Measurements from ENCODE around the gene UNC13A.

UNC13A gene

DNA sequence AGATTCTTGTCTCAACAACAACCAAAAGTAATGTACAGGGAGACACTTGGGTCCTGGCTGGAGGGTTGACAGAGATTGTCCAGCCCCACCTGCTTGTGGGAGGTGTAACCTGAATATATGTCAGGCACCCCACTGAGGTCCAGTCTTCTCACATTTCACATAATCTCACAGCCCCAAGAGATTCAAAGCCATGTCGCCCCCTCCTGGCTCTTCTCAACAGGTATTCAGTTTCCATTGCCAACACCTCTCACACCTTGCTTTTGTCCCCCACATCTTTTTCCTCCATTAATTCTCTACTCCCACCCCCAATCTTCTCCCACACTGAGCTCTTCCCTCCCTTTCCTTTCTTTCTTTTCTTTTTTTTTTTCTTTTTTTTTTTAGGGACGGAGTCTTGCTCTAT, 11.2 kb downstream of the UNC13A start:
- H3K4me3 ChIP-seq (ENCODE audit: low read depth in 1 of 2, low read length in 1 of 2) = no peak overlapping the region
- TF ChIP-seq, protein P1, sequence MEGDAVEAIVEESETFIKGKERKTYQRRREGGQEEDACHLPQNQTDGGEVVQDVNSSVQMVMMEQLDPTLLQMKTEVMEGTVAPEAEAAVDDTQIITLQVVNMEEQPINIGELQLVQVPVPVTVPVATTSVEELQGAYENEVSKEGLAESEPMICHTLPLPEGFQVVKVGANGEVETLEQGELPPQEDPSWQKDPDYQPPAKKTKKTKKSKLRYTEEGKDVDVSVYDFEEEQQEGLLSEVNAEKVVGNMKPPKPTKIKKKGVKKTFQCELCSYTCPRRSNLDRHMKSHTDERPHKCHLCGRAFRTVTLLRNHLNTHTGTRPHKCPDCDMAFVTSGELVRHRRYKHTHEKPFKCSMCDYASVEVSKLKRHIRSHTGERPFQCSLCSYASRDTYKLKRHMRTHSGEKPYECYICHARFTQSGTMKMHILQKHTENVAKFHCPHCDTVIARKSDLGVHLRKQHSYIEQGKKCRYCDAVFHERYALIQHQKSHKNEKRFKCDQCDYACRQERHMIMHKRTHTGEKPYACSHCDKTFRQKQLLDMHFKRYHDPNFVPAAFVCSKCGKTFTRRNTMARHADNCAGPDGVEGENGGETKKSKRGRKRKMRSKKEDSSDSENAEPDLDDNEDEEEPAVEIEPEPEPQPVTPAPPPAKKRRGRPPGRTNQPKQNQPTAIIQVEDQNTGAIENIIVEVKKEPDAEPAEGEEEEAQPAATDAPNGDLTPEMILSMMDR (IDR thresholded peaks at IDR 0.05) = no peak
- H3K27ac ChIP-seq = no peak overlapping the region
- H3K9me3 ChIP-seq = no peaks in the 10 kb centered on the region
- no peaks in the 10 kb centered on the region for H3K4me1 ChIP-seq (ENCODE audit: control insufficient read depth in 1 of 2, insufficient read depth in 1 of 2, low read depth in 1 of 2, low read length in 1 of 2)
- peaks cover 61% of the 10 kb centered on the region for H3K27me3 ChIP-seq
- no peaks in the 10 kb centered on the region for H3K36me3 ChIP-seq

DNA sequence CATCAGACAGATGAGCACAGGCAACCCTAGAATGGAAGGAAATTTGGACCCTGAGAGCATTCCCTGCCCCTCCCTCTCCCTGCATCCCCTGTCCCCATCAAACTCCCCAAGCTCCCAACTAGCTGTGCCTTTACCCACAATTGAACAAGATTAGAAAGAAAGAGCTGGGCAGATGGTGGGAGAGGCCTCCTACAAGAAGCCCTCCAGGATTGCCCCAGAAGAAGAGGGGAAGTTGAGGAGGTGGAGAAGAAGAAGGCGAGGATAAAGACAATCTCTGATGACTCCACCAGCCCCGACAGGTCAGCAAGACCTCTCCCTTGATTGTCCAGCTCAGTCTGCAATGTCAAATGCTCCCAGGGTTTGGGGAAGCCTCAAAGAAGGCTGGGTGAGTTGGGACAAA, 11.9 kb downstream of the UNC13A start:
- Histone ChIP-seq H3K36me3 (no peaks in the 10 kb centered on the region), H3K9me3 (no peaks in the 10 kb centered on the region), H3K27me3 (peaks cover 54% of the 10 kb centered on the region), H3K4me3 (ENCODE audit: low read depth in 1 of 2, low read length in 1 of 2) (no peak overlapping the region), H3K4me1 (ENCODE audit: control insufficient read depth in 1 of 2, insufficient read depth in 1 of 2, low read depth in 1 of 2, low read length in 1 of 2) (no peaks in the 10 kb centered on the region), H3K27ac (no peak overlapping the region)
- TF ChIP-seq, protein P1 (IDR thresholded peaks at IDR 0.05) = no peak

DNA sequence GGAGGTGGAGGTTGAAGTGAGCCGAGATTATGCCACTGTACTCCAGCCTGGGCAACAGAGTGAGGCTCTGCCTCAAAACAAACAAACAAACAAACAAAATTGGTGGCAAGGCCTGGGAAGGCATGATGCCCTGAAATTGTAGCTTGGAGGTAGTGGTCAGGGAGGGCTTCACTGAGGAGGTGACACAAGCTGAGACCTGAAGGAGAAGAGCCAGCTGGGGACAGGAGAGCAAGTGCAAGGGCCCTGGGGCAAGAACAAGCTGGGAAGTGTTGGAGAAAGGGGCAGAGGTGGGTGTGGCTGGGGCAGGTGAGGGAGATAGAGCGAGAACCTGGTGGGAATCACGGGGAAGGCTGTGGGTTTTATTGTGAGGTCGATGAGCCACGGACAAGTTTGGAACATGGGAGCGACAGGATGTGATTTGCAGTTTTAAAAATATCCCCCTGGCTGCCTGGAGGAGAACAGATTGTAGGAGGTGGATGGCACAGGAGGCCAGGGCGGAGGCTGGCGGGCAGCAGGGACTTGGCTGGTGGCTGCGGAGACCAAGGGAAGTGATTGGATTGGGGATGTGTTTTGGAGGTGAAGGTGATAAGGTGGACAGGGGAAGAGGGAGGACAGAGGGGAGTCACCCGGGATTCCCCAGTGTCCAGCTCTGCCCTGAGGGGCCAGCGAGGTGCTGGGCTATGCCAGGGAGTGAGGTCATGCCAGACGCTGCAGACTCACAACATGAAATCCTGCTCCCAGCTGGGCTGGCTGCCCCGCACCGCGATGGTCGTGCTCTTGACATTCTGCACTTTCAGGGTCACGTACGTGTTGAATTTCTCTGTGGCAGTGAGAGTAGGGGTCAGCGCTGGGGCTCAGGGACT, 14.0 kb downstream of the UNC13A start:
- peaks cover 33% of the 10 kb centered on the region for H3K27me3 ChIP-seq
- no peak overlapping the region for H3K27ac ChIP-seq
- H3K4me1 ChIP-seq (ENCODE audit: control insufficient read depth in 1 of 2, insufficient read depth in 1 of 2, low read depth in 1 of 2, low read length in 1 of 2) = no peaks in the 10 kb centered on the region
- no peaks in the 10 kb centered on the region for H3K36me3 ChIP-seq
- TF ChIP-seq, protein P1 (IDR thresholded peaks at IDR 0.05) = no peak
- no peak overlapping the region for H3K4me3 ChIP-seq (ENCODE audit: low read depth in 1 of 2, low read length in 1 of 2)
- H3K9me3 ChIP-seq = no peaks in the 10 kb centered on the region

DNA sequence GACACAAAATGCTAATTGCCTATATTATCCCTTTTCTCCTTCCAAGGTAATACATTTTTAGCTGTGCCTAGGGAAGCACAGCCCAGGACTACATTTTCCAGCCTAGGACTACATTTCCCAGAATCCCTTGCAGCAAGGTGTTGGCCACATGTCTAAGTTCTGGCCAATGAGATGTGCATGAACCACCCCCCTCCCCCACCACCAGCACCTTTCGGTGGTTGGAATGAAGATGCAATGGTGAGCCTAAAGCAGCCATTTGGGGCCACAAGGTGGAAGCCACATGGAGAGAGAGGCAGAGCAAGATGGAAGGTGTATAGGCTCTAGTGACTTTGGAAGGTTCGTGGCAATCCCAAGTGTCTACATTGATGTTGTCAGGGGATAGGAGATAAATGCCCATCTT, 16.2 kb downstream of the UNC13A start:
- no peak overlapping the region for H3K27ac ChIP-seq
- H3K4me3 ChIP-seq (ENCODE audit: low read depth in 1 of 2, low read length in 1 of 2) = no peak overlapping the region
- TF ChIP-seq, protein P1 (IDR thresholded peaks at IDR 0.05) = no peak
- H3K27me3 ChIP-seq = peaks cover 12% of the 10 kb centered on the region
- no peaks in the 10 kb centered on the region for H3K4me1 ChIP-seq (ENCODE audit: control insufficient read depth in 1 of 2, insufficient read depth in 1 of 2, low read depth in 1 of 2, low read length in 1 of 2)
- no peaks in the 10 kb centered on the region for H3K36me3 ChIP-seq
- no peaks in the 10 kb centered on the region for H3K9me3 ChIP-seq

DNA sequence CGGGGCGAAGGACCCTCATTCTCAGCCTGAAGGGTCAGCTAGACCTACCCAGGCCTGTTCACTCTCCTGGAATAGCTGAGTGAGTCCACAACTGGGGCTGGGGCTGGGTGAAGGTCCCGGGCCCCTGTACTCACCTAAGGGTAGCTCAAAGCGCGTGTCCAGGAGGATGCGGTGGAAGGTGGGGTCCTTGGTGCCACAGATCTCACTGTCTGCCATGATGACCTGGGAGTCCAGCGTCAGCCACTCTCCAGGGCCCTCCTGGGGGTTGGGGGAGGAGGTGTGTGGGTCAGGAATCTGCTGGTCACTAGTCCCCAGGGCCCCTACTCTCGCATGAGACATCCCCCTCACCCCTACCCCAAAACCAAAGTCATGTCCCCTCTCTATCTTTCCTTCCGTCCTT, 18.7 kb downstream of the UNC13A start:
- TF ChIP-seq, protein P1 (IDR thresholded peaks at IDR 0.05) = no peak
- Histone ChIP-seq H3K27me3 (peaks cover 3% of the 10 kb centered on the region), H3K36me3 (no peaks in the 10 kb centered on the region), H3K4me1 (ENCODE audit: control insufficient read depth in 1 of 2, insufficient read depth in 1 of 2, low read depth in 1 of 2, low read length in 1 of 2) (no peaks in the 10 kb centered on the region), H3K9me3 (peaks cover 3% of the 10 kb centered on the region), H3K27ac (no peak overlapping the region), H3K4me3 (ENCODE audit: low read depth in 1 of 2, low read length in 1 of 2) (no peak overlapping the region)
